ENCODE measurements around the gene PES1. TPM values are rescaled to one million over a fixed set of nuclear protein-coding genes. Genes with fewer than 3 reads are reported as not detected.

PES1 gene
- total RNA-seq, 1 experiment from 2014 or later, result 167 TPM

GRCh38 chr22:30539368-30539767 is 52.3 kb downstream of the PES1 start (continued):
- TF ChIP-seq EZH2phosphoT487 (IDR thresholded peaks at IDR 0.05; ENCODE audit: borderline replicate concordance) (no peak), SIN3A (IDR thresholded peaks at IDR 0.05; ENCODE audit: low read depth) (no peak), CBX3 (IDR thresholded peaks at IDR 0.05; ENCODE audit: low read depth) (no peak), POLR2AphosphoS5 (IDR thresholded peaks at IDR 0.05; ENCODE audit: low read depth, low read length) (no peak), POLR2A (IDR thresholded peaks at IDR 0.05; ENCODE audit: borderline replicate concordance, extremely low read depth, insufficient read depth, insufficient read length) (no peak), SRF (IDR thresholded peaks at IDR 0.05; ENCODE audit: low read depth) (no peak)

GRCh38 chr22:30538280-30538679 is 53.4 kb downstream of the PES1 start:
- no peak overlapping the region for H3K9ac ChIP-seq (ENCODE audit: low read length)
- BruUV-seq (replicated peaks), result no TSS peak
- ChIA-PET RAD21 (ENCODE audit: low non-redundant PET in 1 of 2, low total read pairs in 2 of 2, uncharacterized antibody in 2 of 2, unreplicated experiment in 2 of 2) (no interaction called here), CTCF (no interaction called here), POLR2A (no interaction called here)
- no peaks in the 10 kb centered on the region for H4K20me1 ChIP-seq (ENCODE audit: insufficient read depth)
- no peaks in the 10 kb centered on the region for H3K4me1 ChIP-seq (ENCODE audit: control insufficient read depth in 1 of 2, insufficient read depth in 2 of 2, low read length in 2 of 2)
- intact Hi-C loops (cut with micrococcal nuclease), result no loop called here
- ATAC-seq (no peak), DNase-seq (ENCODE audit: low read depth, low spot score) (no peak)
- H3K27me3 ChIP-seq (ENCODE audit: insufficient read depth, low read length), result no peaks in the 10 kb centered on the region
- H3K9me2 ChIP-seq (ENCODE audit: insufficient read depth), result no peaks in the 10 kb centered on the region
- H3K4me2 ChIP-seq (ENCODE audit: low read length), result no peak overlapping the region
- no peaks in the 10 kb centered on the region for H3K36me3 ChIP-seq (ENCODE audit: control insufficient read depth in 1 of 2, insufficient read depth in 2 of 2, low read length in 2 of 2)
- no peaks in the 10 kb centered on the region for H3K79me2 ChIP-seq (ENCODE audit: insufficient read depth, low read length)
- H3K4me3 ChIP-seq (replicated peaks in 1 of 2; ENCODE audit: low read depth in 1 of 2, low read length in 2 of 2), result no peak overlapping the region
- H3K9me3 ChIP-seq (ENCODE audit: control insufficient read depth in 1 of 2, insufficient read depth in 1 of 2, low read depth in 1 of 2, low read length in 2 of 2), result no peaks in the 10 kb centered on the region
- no peak overlapping the region for H2AFZ ChIP-seq (ENCODE audit: low read depth, low read length, poor library complexity, severe bottlenecking)
- no peak overlapping the region for H3K27ac ChIP-seq (ENCODE audit: low read depth, low read length)
- no peak for TF ChIP-seq POLR2AphosphoS5 (IDR thresholded peaks at IDR 0.05; ENCODE audit: low read depth, low read length)
- TF ChIP-seq POLR2A (IDR thresholded peaks at IDR 0.05; ENCODE audit: borderline replicate concordance, extremely low read depth, insufficient read depth, insufficient read length), result no peak
- TF ChIP-seq, protein P1, sequence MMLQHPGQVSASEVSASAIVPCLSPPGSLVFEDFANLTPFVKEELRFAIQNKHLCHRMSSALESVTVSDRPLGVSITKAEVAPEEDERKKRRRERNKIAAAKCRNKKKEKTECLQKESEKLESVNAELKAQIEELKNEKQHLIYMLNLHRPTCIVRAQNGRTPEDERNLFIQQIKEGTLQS (IDR thresholded peaks at IDR 0.05), result no peak
- TF ChIP-seq EGR1 (IDR thresholded peaks at IDR 0.05; ENCODE audit: low read depth), result no peak
- TF ChIP-seq SIN3A (IDR thresholded peaks at IDR 0.05; ENCODE audit: low read depth), result no peak
- no peak for TF ChIP-seq SP1 (IDR thresholded peaks at IDR 0.05; ENCODE audit: low read depth)
- no peak for TF ChIP-seq ZBTB33 (IDR thresholded peaks at IDR 0.05; ENCODE audit: extremely low read depth, insufficient replicate concordance, low read length)
- no peak for TF ChIP-seq YY1 (IDR thresholded peaks at IDR 0.05; ENCODE audit: extremely low read depth, insufficient replicate concordance, low read depth, low read length)
- TF ChIP-seq CEBPB (IDR thresholded peaks at IDR 0.05; ENCODE audit: low read depth), result no peak

Data from HCT116 (cell line).